Fibroblast of villous mesenchyme (primary cell): ENCODE results near the gene LOXHD1. TPM values are rescaled to one million over a fixed set of nuclear protein-coding genes. Genes with fewer than 3 reads are reported as not detected.

Source experiments
- DNase-seq: peaks from one replicate; pipeline ENCODE4 v3.0.0-alpha.2; 2010; ENCODE audit warnings: low read depth
- H3K4me3 ChIP-seq: 2 replicates; pipeline ENCODE4 v1.5.1; 2011; ENCODE audit warnings: low read depth, mild to moderate bottlenecking, low read length
- total RNA-seq: library from RNA; depleted of rRNA; stranded (reverse); fragments of >200 nt; gene quantifications from 2 replicates; pipeline ENCODE4 v1.2.3, GENCODE V29; 2012
- TF ChIP-seq, protein P1 (sequence below): IDR thresholded peaks from 2 replicates; pipeline ENCODE4 v1.5.1; 2012; ENCODE audit warnings: low read depth, mild to moderate bottlenecking, low read length; ENCODE audit not compliant: insufficient read depth

Gene LOXHD1
- total RNA-seq, 1 donor, result not detected

DNA sequence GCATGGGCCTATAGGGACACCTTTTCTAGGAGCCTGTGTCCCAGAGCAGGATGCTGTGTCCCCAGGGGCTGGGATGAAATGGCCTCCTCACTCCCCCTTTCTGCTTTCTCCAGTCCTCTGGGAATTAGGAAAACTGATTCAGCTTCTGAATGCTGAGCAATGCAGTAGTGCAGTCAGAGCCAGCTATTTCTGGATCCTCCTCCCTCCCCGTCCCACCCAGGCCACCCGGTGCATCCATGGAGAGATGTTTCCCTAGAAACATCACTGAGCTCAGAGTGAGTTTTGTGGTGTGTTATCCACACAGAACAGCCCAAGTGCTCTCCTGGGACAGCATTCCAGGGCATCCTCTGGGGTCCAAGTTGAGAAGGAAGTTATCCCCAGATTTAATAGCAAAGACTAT is 125.5 kb downstream of the LOXHD1 start:
- DNase-seq, result no peak
- TF ChIP-seq, protein P1, sequence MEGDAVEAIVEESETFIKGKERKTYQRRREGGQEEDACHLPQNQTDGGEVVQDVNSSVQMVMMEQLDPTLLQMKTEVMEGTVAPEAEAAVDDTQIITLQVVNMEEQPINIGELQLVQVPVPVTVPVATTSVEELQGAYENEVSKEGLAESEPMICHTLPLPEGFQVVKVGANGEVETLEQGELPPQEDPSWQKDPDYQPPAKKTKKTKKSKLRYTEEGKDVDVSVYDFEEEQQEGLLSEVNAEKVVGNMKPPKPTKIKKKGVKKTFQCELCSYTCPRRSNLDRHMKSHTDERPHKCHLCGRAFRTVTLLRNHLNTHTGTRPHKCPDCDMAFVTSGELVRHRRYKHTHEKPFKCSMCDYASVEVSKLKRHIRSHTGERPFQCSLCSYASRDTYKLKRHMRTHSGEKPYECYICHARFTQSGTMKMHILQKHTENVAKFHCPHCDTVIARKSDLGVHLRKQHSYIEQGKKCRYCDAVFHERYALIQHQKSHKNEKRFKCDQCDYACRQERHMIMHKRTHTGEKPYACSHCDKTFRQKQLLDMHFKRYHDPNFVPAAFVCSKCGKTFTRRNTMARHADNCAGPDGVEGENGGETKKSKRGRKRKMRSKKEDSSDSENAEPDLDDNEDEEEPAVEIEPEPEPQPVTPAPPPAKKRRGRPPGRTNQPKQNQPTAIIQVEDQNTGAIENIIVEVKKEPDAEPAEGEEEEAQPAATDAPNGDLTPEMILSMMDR, result no peak
- H3K4me3 ChIP-seq, result no peak overlapping the region

DNA sequence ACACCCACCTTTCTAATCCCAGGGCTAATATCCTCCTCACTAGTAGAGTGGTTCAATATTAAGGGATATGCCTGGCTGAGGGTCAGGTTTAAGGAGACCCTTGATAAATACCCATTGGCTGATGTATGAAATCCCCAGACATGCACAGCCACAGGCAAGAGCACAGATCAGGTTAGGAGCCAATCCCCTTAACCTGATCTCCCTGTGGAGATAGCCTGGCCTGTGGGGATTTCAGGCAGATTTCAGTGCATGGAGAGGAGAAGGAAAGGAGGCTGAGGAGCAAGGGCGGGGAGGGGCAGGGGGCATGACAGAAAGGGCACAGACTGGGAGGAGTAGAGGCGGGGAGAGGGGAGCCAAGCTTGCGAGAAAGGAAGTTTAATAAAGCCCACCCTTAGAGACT is 129.0 kb downstream of the LOXHD1 start:
- DNase-seq, result no peak
- H3K4me3 ChIP-seq, result no peak overlapping the region
- TF ChIP-seq, protein P1, result no peak

DNA sequence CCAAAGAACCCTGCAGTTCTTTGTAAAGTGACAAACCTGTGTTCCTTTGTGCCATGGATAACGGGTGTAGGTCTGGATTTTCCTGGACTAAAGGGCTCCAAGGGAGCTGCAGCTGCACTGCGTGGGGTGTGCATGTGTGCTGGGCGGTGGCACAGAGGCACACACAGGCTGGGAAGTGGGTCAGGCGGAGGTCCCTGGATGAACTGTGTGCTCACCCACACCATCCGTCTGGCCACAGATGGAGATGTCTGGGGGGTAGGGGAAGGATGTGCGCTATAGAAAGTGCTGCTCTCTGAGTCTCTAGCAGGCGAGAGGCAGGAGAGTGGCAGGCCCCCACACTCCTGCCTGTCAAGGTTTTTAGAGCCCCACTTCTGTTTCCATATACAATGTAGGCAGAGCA is 137.2 kb downstream of the LOXHD1 start:
- TF ChIP-seq, protein P1, result no peak
- H3K4me3 ChIP-seq, result no peak overlapping the region
- DNase-seq, result no peak

DNA sequence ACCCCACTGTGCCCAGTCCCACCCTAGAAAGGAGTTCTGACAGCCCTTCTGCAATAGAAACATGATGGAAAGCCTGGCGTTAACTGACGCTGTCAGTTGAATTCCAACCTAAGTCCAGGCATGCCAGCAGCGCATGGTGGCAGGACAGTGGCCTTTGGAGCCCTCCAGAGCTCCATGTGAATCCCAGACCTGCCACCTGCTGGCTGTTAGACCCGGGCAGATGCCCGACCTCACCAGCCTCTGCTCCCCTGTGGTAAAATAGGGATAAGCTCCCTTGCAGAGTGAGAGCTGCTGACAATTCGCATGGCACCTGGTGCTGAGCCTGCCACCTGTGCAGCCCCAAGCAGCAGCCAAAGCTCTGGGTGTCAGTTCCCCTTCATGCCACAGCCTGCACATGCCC is 138.6 kb downstream of the LOXHD1 start:
- TF ChIP-seq, protein P1, result no peak
- no peak overlapping the region for H3K4me3 ChIP-seq
- DNase-seq, result no peak

DNA sequence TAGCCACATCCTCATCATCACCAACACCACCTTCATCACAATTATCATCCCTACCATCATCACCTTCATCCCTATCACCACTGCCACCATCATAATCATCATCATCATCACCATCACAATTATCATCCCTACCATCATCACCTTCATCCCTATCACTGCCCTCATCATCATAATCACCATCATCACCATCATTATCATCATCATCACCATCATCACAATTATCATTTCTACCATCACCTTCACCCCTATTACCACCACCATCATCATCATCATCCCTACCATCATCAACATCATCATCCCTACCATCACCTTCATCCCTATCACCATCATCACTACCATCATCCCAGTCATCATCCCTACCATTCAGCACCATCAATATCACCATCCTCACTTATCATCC is 140.5 kb downstream of the LOXHD1 start:
- TF ChIP-seq, protein P1, result no peak
- DNase-seq, result no peak
- H3K4me3 ChIP-seq, result no peak overlapping the region

DNA sequence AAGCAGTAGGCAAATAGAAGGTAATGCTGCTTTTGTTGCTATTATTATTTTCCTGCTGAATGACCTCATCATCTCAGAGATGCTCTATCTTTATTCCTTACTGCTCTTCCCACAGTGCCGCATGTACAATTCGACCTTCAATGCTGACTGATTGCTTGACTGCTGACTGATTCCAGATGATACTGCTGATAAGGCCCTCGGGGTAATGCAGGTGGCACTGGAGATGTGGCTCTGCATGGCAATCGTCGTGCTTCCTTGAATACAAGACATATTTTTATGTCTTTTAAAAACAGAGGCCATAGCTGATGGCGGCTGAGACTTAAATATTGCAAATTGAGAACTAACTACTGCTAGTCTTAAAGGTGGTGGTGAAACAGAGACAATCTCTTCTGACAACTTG is 146.6 kb downstream of the LOXHD1 start:
- H3K4me3 ChIP-seq, result no peak overlapping the region
- DNase-seq, result no peak
- TF ChIP-seq, protein P1, result no peak

DNA sequence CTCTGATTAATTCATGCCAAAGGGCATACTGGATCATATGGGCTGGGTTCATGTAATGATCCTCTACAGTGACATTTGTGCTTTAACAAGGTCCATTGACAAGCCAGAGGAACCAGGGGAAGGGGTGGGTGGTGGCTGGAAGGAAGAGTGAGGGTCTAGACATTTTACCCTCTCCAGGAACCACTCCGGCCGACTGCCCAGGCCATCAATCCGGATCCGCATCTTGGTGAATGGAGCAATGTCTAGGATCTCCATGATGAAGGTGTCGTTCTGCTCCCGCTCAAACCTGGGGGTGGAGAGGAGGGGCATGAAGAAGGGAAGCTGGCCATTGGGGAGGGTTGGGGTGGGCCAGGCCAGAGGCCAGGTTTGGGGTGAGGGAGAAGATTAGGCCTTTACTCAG is 147.5 kb downstream of the LOXHD1 start:
- DNase-seq, result no peak
- H3K4me3 ChIP-seq, result no peak overlapping the region
- TF ChIP-seq, protein P1, result no peak
